COLO829 (cell line): ENCODE results near the gene MAMSTR.
A peak's percentile ranks its signal among the peaks of the same experiment; 100 is the strongest.
"Not testable (repeated sequence)": the region's sequence is repeated elsewhere in the genome, so short reads cannot be mapped to it uniquely, and the experiment has no call there.

Experiments used
- DNase-seq: peaks from one replicate; pipeline ENCODE4 v3.0.0; 2012; ENCODE audit warnings: low spot score

Gene MAMSTR

GRCh38 chr19:48686088-48686487, 33.4 kb downstream of the MAMSTR start:
- peak; percentile 47 for DNase-seq

GRCh38 chr19:48685583-48685982, 33.9 kb downstream of the MAMSTR start:
- DNase-seq, result no peak

GRCh38 chr19:48683349-48683748, 36.2 kb downstream of the MAMSTR start:
- no peak for DNase-seq

GRCh38 chr19:48681127-48681470, 38.4 kb downstream of the MAMSTR start:
- no peak for DNase-seq

- no peak for DNase-seq
These were observed 38.9 kb downstream of the MAMSTR start for GRCh38 chr19:48680436-48681126.

- DNase-seq, result not testable (repeated sequence)
These were observed 39.5 kb downstream of the MAMSTR start for GRCh38 chr19:48680006-48680405.

GRCh38 chr19:48678201-48678600, 41.3 kb downstream of the MAMSTR start:
- no peak for DNase-seq

GRCh38 chr19:48676887-48677286, 42.6 kb downstream of the MAMSTR start:
- no peak for DNase-seq

- DNase-seq, result no peak
These were observed 43.0 kb downstream of the MAMSTR start for GRCh38 chr19:48676487-48676886.

- DNase-seq, result peak; percentile 95
These were observed 44.4 kb downstream of the MAMSTR start for GRCh38 chr19:48674921-48675824.

GRCh38 chr19:48674216-48674809, 45.2 kb downstream of the MAMSTR start:
- DNase-seq, result no peak

- no peak for DNase-seq
These were observed 46.0 kb downstream of the MAMSTR start for GRCh38 chr19:48673436-48674100.

GRCh38 chr19:48672994-48673393, 46.5 kb downstream of the MAMSTR start, which contains the start of gene NTN5:
TSS of gene NTN5 (minus strand) at chr19:48673017. CDS start at chr19:48670986, 2,031 bp downstream.
- no peak for DNase-seq

- DNase-seq, result no peak
These were observed 48.0 kb downstream of the MAMSTR start for GRCh38 chr19:48671446-48671995.

GRCh38 chr19:48670699-48671445, 48.7 kb downstream of the MAMSTR start:
- no peak for DNase-seq

GRCh38 chr19:48669903-48670668, 49.4 kb downstream of the MAMSTR start:
- no peak for DNase-seq

- DNase-seq, result no peak
These were observed 50.8 kb downstream of the MAMSTR start for GRCh38 chr19:48668761-48669160.

- DNase-seq, result no peak
These were observed 51.2 kb downstream of the MAMSTR start for GRCh38 chr19:48668332-48668731.

GRCh38 chr19:48665786-48666185, 53.7 kb downstream of the MAMSTR start:
- no peak for DNase-seq

- DNase-seq, result no peak
These were observed 55.0 kb downstream of the MAMSTR start for GRCh38 chr19:48664476-48664875.
